Body of pancreas (tissue), 4 donors: ENCODE data around the gene CCDC57.

Experiments used
- POLR2A ChIP-seq, 3 donors: fragments of 450-650 bp; IDR thresholded peaks; one replicate each; pipeline ENCODE4 v1.6.1; 2016; ENCODE audit warnings: antibody characterized with exemption in 3 of 3, mild to moderate bottlenecking in 2 of 3
- TF ChIP-seq, protein P1 (sequence below), 7 experiments: fragments of 450-650 bp in 4 of 7; fragments of 200-600 bp in 3 of 7; sonication (generic) in 3 of 7; IDR thresholded peaks; one replicate each; pipeline ENCODE4 v1.5.1; 2016 to 2019; ENCODE audit warnings: antibody characterized with exemption in 7 of 7

DNA sequence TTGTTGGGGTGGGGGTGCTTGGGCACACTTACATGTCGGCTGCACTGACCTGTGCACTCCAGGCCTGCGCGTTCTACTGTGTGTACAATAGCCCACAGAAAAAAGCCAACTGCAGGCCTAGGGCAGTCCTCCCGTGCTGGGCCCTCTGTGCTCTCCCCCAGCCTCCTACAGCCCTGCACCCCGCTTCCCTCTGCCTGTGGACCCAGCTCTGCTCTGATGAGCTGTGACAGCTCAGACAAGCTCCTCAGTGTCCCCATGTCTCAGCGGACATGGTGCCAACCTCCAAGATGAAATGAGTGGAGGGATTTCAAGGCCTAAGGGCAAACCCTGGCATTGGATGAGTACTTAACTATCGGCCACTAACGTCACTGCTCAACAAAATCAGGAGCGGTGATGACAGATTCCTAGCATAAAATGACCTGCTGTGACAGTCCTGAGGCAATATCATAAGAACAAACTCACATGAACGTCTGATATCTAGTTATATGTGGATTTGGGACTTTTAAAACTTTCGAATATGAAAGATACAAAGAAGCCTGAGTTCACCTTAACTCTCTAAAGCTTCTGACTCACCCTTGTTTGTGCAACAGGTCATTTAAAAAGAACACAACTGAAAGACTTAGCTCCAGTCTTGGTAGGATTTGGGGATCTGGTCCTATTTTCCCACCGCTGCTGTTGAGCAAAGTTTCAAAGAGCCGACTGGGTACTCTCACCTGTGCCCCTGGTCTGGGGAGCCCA lies 34.7 kb downstream of the CCDC57 start:
- TF ChIP-seq POLR2A (IDR thresholded peaks at IDR 0.05) = no peak
- TF ChIP-seq, protein P1, sequence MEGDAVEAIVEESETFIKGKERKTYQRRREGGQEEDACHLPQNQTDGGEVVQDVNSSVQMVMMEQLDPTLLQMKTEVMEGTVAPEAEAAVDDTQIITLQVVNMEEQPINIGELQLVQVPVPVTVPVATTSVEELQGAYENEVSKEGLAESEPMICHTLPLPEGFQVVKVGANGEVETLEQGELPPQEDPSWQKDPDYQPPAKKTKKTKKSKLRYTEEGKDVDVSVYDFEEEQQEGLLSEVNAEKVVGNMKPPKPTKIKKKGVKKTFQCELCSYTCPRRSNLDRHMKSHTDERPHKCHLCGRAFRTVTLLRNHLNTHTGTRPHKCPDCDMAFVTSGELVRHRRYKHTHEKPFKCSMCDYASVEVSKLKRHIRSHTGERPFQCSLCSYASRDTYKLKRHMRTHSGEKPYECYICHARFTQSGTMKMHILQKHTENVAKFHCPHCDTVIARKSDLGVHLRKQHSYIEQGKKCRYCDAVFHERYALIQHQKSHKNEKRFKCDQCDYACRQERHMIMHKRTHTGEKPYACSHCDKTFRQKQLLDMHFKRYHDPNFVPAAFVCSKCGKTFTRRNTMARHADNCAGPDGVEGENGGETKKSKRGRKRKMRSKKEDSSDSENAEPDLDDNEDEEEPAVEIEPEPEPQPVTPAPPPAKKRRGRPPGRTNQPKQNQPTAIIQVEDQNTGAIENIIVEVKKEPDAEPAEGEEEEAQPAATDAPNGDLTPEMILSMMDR (IDR thresholded peaks at IDR 0.05) = no peak
